SU-DHL-6 (cell line): ENCODE results near the gene KIF5C.

Experiments used
- H2AFZ ChIP-seq: fragments of 200-600 bp; sonication (generic); 2 replicates; pipeline ENCODE4 v1.6.1; 2014; ENCODE audit warnings: low read depth, mild to moderate bottlenecking, moderate library complexity, mixed read lengths, antibody characterized with exemption, low read length; ENCODE audit not compliant: severe bottlenecking
- H3F3A ChIP-seq: fragments of 200-600 bp; shearing (Covaris generic); 2 replicates; pipeline ENCODE4 v1.6.0; 2016; ENCODE audit warnings: antibody characterized with exemption, mild to moderate bottlenecking; ENCODE audit not compliant: insufficient read depth
- H3K27ac ChIP-seq: fragments of 200-600 bp; sonication (generic); 2 replicates; pipeline ENCODE4 v1.5.1; 2016; ENCODE audit warnings: low read depth, mild to moderate bottlenecking, low read length, moderate library complexity, mixed read lengths
- H3K27me3 ChIP-seq: fragments of 200-600 bp; sonication (generic), shearing (Covaris generic); 2 replicates; pipeline ENCODE4 v1.6.0; 2014; ENCODE audit warnings: mild to moderate bottlenecking, low read length
- H3K36me3 ChIP-seq: fragments of 200-600 bp; sonication (generic); 2 replicates; pipeline ENCODE4 v1.6.1; 2014; ENCODE audit warnings: mild to moderate bottlenecking, low read length, mixed read lengths
- H3K4me2 ChIP-seq: fragments of 300-600, 200-600 bp; shearing (Covaris generic), sonication (generic); 2 replicates; pipeline ENCODE4 v1.6.0; 2014; ENCODE audit warnings: low read length, low read depth, mild to moderate bottlenecking; ENCODE audit not compliant: poor library complexity, severe bottlenecking
- H3K4me3 ChIP-seq: fragments of 200-600 bp; sonication (generic); 2 replicates; pipeline ENCODE4 v1.5.1; 2014; ENCODE audit warnings: antibody characterized with exemption, low read length, mild to moderate bottlenecking, mixed read lengths; ENCODE audit not compliant: insufficient read depth, poor library complexity, severe bottlenecking
- H3K79me2 ChIP-seq: fragments of 200-600 bp; sonication (generic); 2 replicates; pipeline ENCODE4 v1.6.1; 2014; ENCODE audit warnings: mild to moderate bottlenecking, low read length, moderate library complexity; ENCODE audit not compliant: insufficient read depth
- H3K9ac ChIP-seq: fragments of 200-600 bp; sonication (generic); 2 replicates; pipeline ENCODE4 v1.7.0; 2014; ENCODE audit warnings: mild to moderate bottlenecking, low read length
- H3K9me2 ChIP-seq: fragments of 200-600 bp; sonication (generic); replicated peaks from 2 replicates; pipeline ENCODE4 v1.6.1; 2014; ENCODE audit warnings: low read length; ENCODE audit not compliant: insufficient read depth
- H3K9me3 ChIP-seq: fragments of 200-600 bp; sonication (generic); 2 replicates; pipeline ENCODE4 v1.6.1; 2014; ENCODE audit warnings: low read length, mixed read lengths; ENCODE audit not compliant: insufficient read depth
- H4K20me1 ChIP-seq: fragments of 200-600 bp; sonication (generic); 2 replicates; pipeline ENCODE4 v1.6.1; 2014; ENCODE audit warnings: low read depth, mild to moderate bottlenecking, antibody characterized with exemption, low read length, moderate library complexity, mixed read lengths
- CTCF ChIP-seq: fragments of 200-600 bp; sonication (generic); IDR thresholded peaks from one replicate; pipeline ENCODE4 v1.5.1; 2017; ENCODE audit warnings: antibody characterized with exemption, mild to moderate bottlenecking, low read length, moderate library complexity; ENCODE audit not compliant: insufficient read depth, poor library complexity, severe bottlenecking
- EZH2phosphoT487 ChIP-seq: fragments of 200-600 bp; sonication (generic), shearing (Covaris generic); conservative IDR thresholded peaks from 2 replicates; pipeline ENCODE4 v1.6.1; 2018; ENCODE audit warnings: mild to moderate bottlenecking, antibody characterized with exemption, low read length, moderate library complexity, mixed read lengths

KIF5C gene

GRCh38 chr2:149070681-149071320 is 195.8 kb downstream of the KIF5C start:
- H3K9ac ChIP-seq: no peak overlapping the region
- no peaks in the 10 kb centered on the region for H3K9me2 ChIP-seq
- no peak overlapping the region for H2AFZ ChIP-seq
- no peak for TF ChIP-seq EZH2phosphoT487
- no peak for TF ChIP-seq CTCF
- no peaks in the 10 kb centered on the region for H3K9me3 ChIP-seq
- H4K20me1 ChIP-seq: no peaks in the 10 kb centered on the region; the same call in 1 of the 2 replicates
- H3F3A ChIP-seq: no peaks in the 10 kb centered on the region
- peaks cover 74% of the 10 kb centered on the region for H3K79me2 ChIP-seq
- no peak overlapping the region for H3K4me3 ChIP-seq
- no peak overlapping the region for H3K27ac ChIP-seq
- no peaks in the 10 kb centered on the region for H3K27me3 ChIP-seq
- H3K36me3 ChIP-seq: no peaks in the 10 kb centered on the region
- H3K4me2 ChIP-seq: no peak overlapping the region

- Histone ChIP-seq H4K20me1 (no peaks in the 10 kb centered on the region), H3F3A (no peaks in the 10 kb centered on the region), H3K9me2 (no peaks in the 10 kb centered on the region)
Measured at GRCh38 chr2:149075105-149075504, 200.1 kb downstream of the KIF5C start.

GRCh38 chr2:149075853-149076252 is 200.8 kb downstream of the KIF5C start:
- no peaks in the 10 kb centered on the region for H3K36me3 ChIP-seq
- H3F3A ChIP-seq: no peaks in the 10 kb centered on the region
- peaks cover 43% of the 10 kb centered on the region for H3K79me2 ChIP-seq
- H3K9me3 ChIP-seq: no peaks in the 10 kb centered on the region
- no peak overlapping the region for H2AFZ ChIP-seq
- no peaks in the 10 kb centered on the region for H3K9me2 ChIP-seq
- no peak overlapping the region for H3K9ac ChIP-seq
- H4K20me1 ChIP-seq: no peaks in the 10 kb centered on the region
- no peak overlapping the region for H3K4me2 ChIP-seq
- H3K27ac ChIP-seq: no peak overlapping the region
- H3K4me3 ChIP-seq: no peak overlapping the region
- no peak for TF ChIP-seq CTCF
- TF ChIP-seq EZH2phosphoT487: no peak
- no peaks in the 10 kb centered on the region for H3K27me3 ChIP-seq

More at GRCh38 chr2:149075105-149075504, 200.1 kb downstream of the KIF5C start:
- Histone ChIP-seq H3K79me2 (peaks cover 50% of the 10 kb centered on the region), H3K9me3 (no peaks in the 10 kb centered on the region), H3K27ac (no peak overlapping the region), H2AFZ (no peak overlapping the region), H3K4me2 (no peak overlapping the region), H3K36me3 (no peaks in the 10 kb centered on the region), H3K9ac (no peak overlapping the region), H3K27me3 (no peaks in the 10 kb centered on the region), H3K4me3 (no peak overlapping the region)
- no peak for TF ChIP-seq EZH2phosphoT487
- TF ChIP-seq CTCF: no peak
